T follicular helper cell (primary cell): ENCODE data around the gene PEX26.
"Not testable (repeated sequence)": the region's sequence is repeated elsewhere in the genome, so short reads cannot be mapped to it uniquely, and the experiment has no call there.

Experiments
- DNase-seq: peaks from one replicate; pipeline ENCODE4 v3.0.0-alpha.2; 2020; ENCODE audit warnings: low read depth

PEX26 gene

GRCh38 chr22:18096823-18097222 is 19.0 kb downstream of the PEX26 start:
- DNase-seq, result no peak

- no peak for DNase-seq
These were observed 23.0 kb downstream of the PEX26 start for GRCh38 chr22:18100781-18101180.

- DNase-seq, result no peak
These were observed 23.7 kb downstream of the PEX26 start for GRCh38 chr22:18101536-18101935.

GRCh38 chr22:18103527-18104269 is 25.9 kb downstream of the PEX26 start:
- no peak for DNase-seq

- no peak for DNase-seq
These were observed 26.8 kb downstream of the PEX26 start for GRCh38 chr22:18104566-18104965.

GRCh38 chr22:18105981-18106380 is 28.2 kb downstream of the PEX26 start:
- not testable (repeated sequence) for DNase-seq

- DNase-seq, result not testable (repeated sequence)
These were observed 29.0 kb downstream of the PEX26 start for GRCh38 chr22:18106550-18107341.

- no peak for DNase-seq
These were observed 30.4 kb downstream of the PEX26 start for GRCh38 chr22:18108187-18108586.

- DNase-seq, result no peak
These were observed 31.8 kb downstream of the PEX26 start for GRCh38 chr22:18109410-18110193.

- no peak for DNase-seq
These were observed 32.6 kb downstream of the PEX26 start, which contains the start of gene TUBA8 for GRCh38 chr22:18110194-18110953. TSS of gene TUBA8 (plus strand) at chr22:18110809. CDS start at chr22:18110866, 57 bp downstream.

- DNase-seq, result no peak
These were observed 33.4 kb downstream of the PEX26 start for GRCh38 chr22:18110954-18111758.

GRCh38 chr22:18111759-18112330 is 34.1 kb downstream of the PEX26 start:
- no peak for DNase-seq

GRCh38 chr22:18112440-18112839 is 34.6 kb downstream of the PEX26 start:
- no peak for DNase-seq

- DNase-seq, result no peak
These were observed 36.0 kb downstream of the PEX26 start for GRCh38 chr22:18113680-18114394.

- DNase-seq, result no peak
These were observed 36.7 kb downstream of the PEX26 start for GRCh38 chr22:18114495-18114894.

- DNase-seq, result no peak
These were observed 37.3 kb downstream of the PEX26 start for GRCh38 chr22:18114976-18115652.

GRCh38 chr22:18115906-18116371 is 38.1 kb downstream of the PEX26 start:
- DNase-seq, result no peak

GRCh38 chr22:18116634-18117033 is 38.8 kb downstream of the PEX26 start:
- DNase-seq, result no peak

- no peak for DNase-seq
These were observed 40.6 kb downstream of the PEX26 start for GRCh38 chr22:18118345-18118915.
